ENCODE data around the gene SNRPF.

Gene SNRPF

GRCh38 chr12:95877622-95878021 is 18.9 kb downstream of the SNRPF start:
- H3K4me2 ChIP-seq, result no peak overlapping the region
- no peak overlapping the region for H3K4me3 ChIP-seq
- H3K27ac ChIP-seq, result no peak overlapping the region
- TF ChIP-seq Cebpa-rat (IDR thresholded peaks at IDR 0.05), result no peak
- H3K4me1 ChIP-seq, result no peaks in the 10 kb centered on the region
- H3K27me3 ChIP-seq, result no peaks in the 10 kb centered on the region
- no peak overlapping the region for H3K9ac ChIP-seq
- peaks cover 8 to 40% (median 19%) of the 10 kb centered on the region in 11 experiments; a peak in 21 of 22 replicates for H3K36me3 ChIP-seq
- peaks cover 0 to 24% (median 20%) of the 10 kb centered on the region in 11 experiments; a peak in 19 of 22 replicates for H3K9me3 ChIP-seq (replicated peaks in 1 of 11)
- no peaks in the 10 kb centered on the region for H4K20me1 ChIP-seq

GRCh38 chr12:95880895-95881294 is 22.1 kb downstream of the SNRPF start:
- H3K9me3 ChIP-seq (replicated peaks in 1 of 11), result peaks cover 16 to 38% (median 22%) of the 10 kb centered on the region in 11 experiments
- no peak overlapping the region for H3K4me3 ChIP-seq
- H3K4me1 ChIP-seq, result peaks cover 0 to 4% (median 0%) of the 10 kb centered on the region in 10 experiments; a peak in 2 of 20 replicates
- no peak overlapping the region for H3K9ac ChIP-seq
- no peaks in the 10 kb centered on the region for H4K20me1 ChIP-seq
- no peak overlapping the region for H3K27ac ChIP-seq
- peaks cover 0 to 11% (median 0%) of the 10 kb centered on the region in 11 experiments; a peak in 2 of 22 replicates for H3K36me3 ChIP-seq
- no peak overlapping the region for H3K4me2 ChIP-seq
- H3K27me3 ChIP-seq, result no peaks in the 10 kb centered on the region
- TF ChIP-seq Cebpa-rat (IDR thresholded peaks at IDR 0.05), result no peak

GRCh38 chr12:95881331-95881955 is 22.7 kb downstream of the SNRPF start:
- H3K4me1 ChIP-seq, result peaks cover 0 to 4% (median 0%) of the 10 kb centered on the region in 10 experiments; a peak in 2 of 20 replicates
- no peaks in the 10 kb centered on the region for H4K20me1 ChIP-seq
- H3K36me3 ChIP-seq, result peaks cover 0 to 8% (median 0%) of the 10 kb centered on the region in 11 experiments; a peak in 2 of 22 replicates
- H3K9me3 ChIP-seq (replicated peaks in 1 of 11), result peaks cover 12 to 32% (median 18%) of the 10 kb centered on the region in 11 experiments
- no peak overlapping the region for H3K27ac ChIP-seq
- no peak overlapping the region for H3K9ac ChIP-seq
- H3K27me3 ChIP-seq, result no peaks in the 10 kb centered on the region
- no peak overlapping the region for H3K4me3 ChIP-seq
- no peak overlapping the region for H3K4me2 ChIP-seq
- no peak for TF ChIP-seq Cebpa-rat (IDR thresholded peaks at IDR 0.05)

GRCh38 chr12:95882080-95882479 is 23.3 kb downstream of the SNRPF start:
- Histone ChIP-seq H3K4me3 (no peak overlapping the region), H3K9ac (no peak overlapping the region), H3K27ac (no peak overlapping the region), H3K4me1 (peaks cover 0 to 4% (median 0%) of the 10 kb centered on the region in 10 experiments; a peak in 2 of 20 replicates), H3K4me2 (no peak overlapping the region), H3K36me3 (0 out of 22 replicates have a peak, but pooled peaks cover 0 to 4% (median 0%) of the 10 kb centered on the region in 11 experiments), H3K27me3 (no peaks in the 10 kb centered on the region), H3K9me3 (replicated peaks in 1 of 11) (peaks cover 6 to 26% (median 13%) of the 10 kb centered on the region in 11 experiments; a peak in 20 of 22 replicates), H4K20me1 (no peaks in the 10 kb centered on the region)
- TF ChIP-seq Cebpa-rat (IDR thresholded peaks at IDR 0.05), result no peak

GRCh38 chr12:95882873-95883272 is 24.1 kb downstream of the SNRPF start:
- no peak overlapping the region for H3K9ac ChIP-seq
- H3K4me1 ChIP-seq, result peaks cover 0 to 4% (median 0%) of the 10 kb centered on the region in 10 experiments; a peak in 2 of 20 replicates
- no peak overlapping the region for H3K27ac ChIP-seq
- no peaks in the 10 kb centered on the region for H3K36me3 ChIP-seq
- no peak for TF ChIP-seq Cebpa-rat (IDR thresholded peaks at IDR 0.05)
- peaks cover 0 to 18% (median 6%) of the 10 kb centered on the region in 11 experiments; a peak in 14 of 22 replicates for H3K9me3 ChIP-seq (replicated peaks in 1 of 11)
- no peak overlapping the region for H3K4me2 ChIP-seq
- no peaks in the 10 kb centered on the region for H4K20me1 ChIP-seq
- peaks cover 0 to 6% (median 0%) of the 10 kb centered on the region in 11 experiments; a peak in 3 of 22 replicates for H3K27me3 ChIP-seq
- H3K4me3 ChIP-seq, result no peak overlapping the region

- Histone ChIP-seq H3K4me1 (peaks cover 0 to 4% (median 0%) of the 10 kb centered on the region in 10 experiments; a peak in 2 of 20 replicates), H3K9me3 (replicated peaks in 1 of 11) (peaks cover 0 to 17% (median 6%) of the 10 kb centered on the region in 11 experiments; a peak in 13 of 22 replicates), H3K27me3 (peaks cover 0 to 11% (median 0%) of the 10 kb centered on the region in 11 experiments; a peak in 4 of 22 replicates), H3K4me2 (no peak overlapping the region), H3K27ac (no peak overlapping the region), H3K4me3 (no peak overlapping the region), H4K20me1 (no peaks in the 10 kb centered on the region), H3K9ac (no peak overlapping the region), H3K36me3 (no peaks in the 10 kb centered on the region)
- no peak for TF ChIP-seq Cebpa-rat (IDR thresholded peaks at IDR 0.05)
Measured at GRCh38 chr12:95884998-95885397, 26.2 kb downstream of the SNRPF start.

- H3K4me1 ChIP-seq, result peaks cover 0 to 10% (median 0%) of the 10 kb centered on the region in 10 experiments; a peak in 3 of 20 replicates
- peaks cover 0 to 23% (median 0%) of the 10 kb centered on the region in 11 experiments; a peak in 4 of 22 replicates for H3K27me3 ChIP-seq
- no peaks in the 10 kb centered on the region; a peak in 1 of 22 replicates for H4K20me1 ChIP-seq
- no peak overlapping the region for H3K27ac ChIP-seq
- H3K9me3 ChIP-seq (replicated peaks in 1 of 11), result peaks cover 0 to 17% (median 6%) of the 10 kb centered on the region in 11 experiments; a peak in 13 of 22 replicates
- no peak overlapping the region for H3K9ac ChIP-seq
- no peak overlapping the region for H3K4me3 ChIP-seq
- TF ChIP-seq Cebpa-rat (IDR thresholded peaks at IDR 0.05), result no peak
- no peaks in the 10 kb centered on the region for H3K36me3 ChIP-seq
- no peak overlapping the region for H3K4me2 ChIP-seq
Measured at GRCh38 chr12:95887311-95887710, 28.6 kb downstream of the SNRPF start.

GRCh38 chr12:95890958-95891357 is 32.2 kb downstream of the SNRPF start:
- Histone ChIP-seq H3K4me2 (no peak overlapping the region), H3K4me3 (no peak overlapping the region), H4K20me1 (no peaks in the 10 kb centered on the region; a peak in 1 of 22 replicates), H3K4me1 (peaks cover 0 to 8% (median 0%) of the 10 kb centered on the region in 10 experiments; a peak in 2 of 20 replicates), H3K9me3 (replicated peaks in 1 of 11) (peaks cover 0 to 12% (median 5%) of the 10 kb centered on the region in 11 experiments; a peak in 8 of 22 replicates), H3K9ac (no peak overlapping the region), H3K27ac (no peak overlapping the region), H3K27me3 (peaks cover 0 to 33% (median 0%) of the 10 kb centered on the region in 11 experiments; a peak in 4 of 22 replicates), H3K36me3 (no peaks in the 10 kb centered on the region)
- TF ChIP-seq Cebpa-rat (IDR thresholded peaks at IDR 0.05), result no peak

- no peaks in the 10 kb centered on the region for H4K20me1 ChIP-seq
- H3K4me3 ChIP-seq, result no peak overlapping the region
- H3K36me3 ChIP-seq, result no peaks in the 10 kb centered on the region
- TF ChIP-seq Cebpa-rat (IDR thresholded peaks at IDR 0.05), result no peak
- peaks cover 0 to 12% (median 5%) of the 10 kb centered on the region in 11 experiments; a peak in 8 of 22 replicates for H3K9me3 ChIP-seq (replicated peaks in 1 of 11)
- peaks cover 0 to 9% (median 2%) of the 10 kb centered on the region in 10 experiments; a peak in 9 of 20 replicates for H3K4me1 ChIP-seq
- peaks cover 0 to 60% (median 0%) of the 10 kb centered on the region in 11 experiments; a peak in 7 of 22 replicates for H3K27me3 ChIP-seq
- no peak overlapping the region for H3K27ac ChIP-seq
- H3K9ac ChIP-seq, result no peak overlapping the region
- H3K4me2 ChIP-seq, result no peak overlapping the region
Measured at GRCh38 chr12:95896846-95897245, 38.1 kb downstream of the SNRPF start.

Measured in BLaER1 treated with 17β-estradiol and CSF1 and Interleukin-3, amounts not matched to agents 10 nM and 100 nM (cell line).